RWPE2 (cell line): ENCODE results near the gene URM1.

Source experiments
- ATAC-seq: fragments of 200-7000 bp; cut with Tn5 transposase; 3 replicates; pipeline ENCODE4 v1.9.1; 2021; ENCODE audit warnings: low read depth
- DNase-seq: peaks from one replicate; pipeline ENCODE4 v3.0.0-alpha.2; 2020; ENCODE audit warnings: low spot score
- H3K27ac ChIP-seq: fragments of 450-650 bp; 2 replicates; pipeline ENCODE4 v1.5.1; 2017; ENCODE audit warnings: mild to moderate bottlenecking; ENCODE audit not compliant: poor library complexity, severe bottlenecking
- H3K27me3 ChIP-seq: fragments of 250-450 bp; sonication (Bioruptor Pico); 2 replicates; pipeline ENCODE4 v1.5.1; 2021; ENCODE audit warnings: mild to moderate bottlenecking, moderate library complexity; ENCODE audit not compliant: insufficient read depth, poor library complexity, severe bottlenecking
- H3K36me3 ChIP-seq: fragments of 250-450 bp; sonication (Bioruptor Pico); 2 replicates; pipeline ENCODE4 v1.5.1; 2020; ENCODE audit warnings: low read depth, mild to moderate bottlenecking, moderate library complexity
- H3K4me1 ChIP-seq: fragments of 250-450 bp; sonication (Bioruptor Pico); 2 replicates; pipeline ENCODE4 v1.5.1; 2021; ENCODE audit warnings: mild to moderate bottlenecking, moderate library complexity; ENCODE audit not compliant: insufficient read depth, poor library complexity, severe bottlenecking
- H3K4me3 ChIP-seq: fragments of 250-450 bp; sonication (Bioruptor Pico); 2 replicates; pipeline ENCODE4 v1.5.1; 2021; ENCODE audit warnings: mild to moderate bottlenecking, moderate library complexity; ENCODE audit not compliant: severe bottlenecking
- H3K9me3 ChIP-seq: fragments of 250-450 bp; sonication (Bioruptor Pico); 2 replicates; pipeline ENCODE4 v1.5.1; 2021; ENCODE audit warnings: mild to moderate bottlenecking, moderate library complexity; ENCODE audit not compliant: severe bottlenecking
- TF ChIP-seq, protein P1 (sequence below): fragments of 450-650 bp; IDR thresholded peaks from one replicate; pipeline ENCODE4 v1.5.1; 2017; ENCODE audit warnings: mild to moderate bottlenecking, moderate library complexity; ENCODE audit not compliant: poor library complexity, severe bottlenecking

Gene URM1

DNA sequence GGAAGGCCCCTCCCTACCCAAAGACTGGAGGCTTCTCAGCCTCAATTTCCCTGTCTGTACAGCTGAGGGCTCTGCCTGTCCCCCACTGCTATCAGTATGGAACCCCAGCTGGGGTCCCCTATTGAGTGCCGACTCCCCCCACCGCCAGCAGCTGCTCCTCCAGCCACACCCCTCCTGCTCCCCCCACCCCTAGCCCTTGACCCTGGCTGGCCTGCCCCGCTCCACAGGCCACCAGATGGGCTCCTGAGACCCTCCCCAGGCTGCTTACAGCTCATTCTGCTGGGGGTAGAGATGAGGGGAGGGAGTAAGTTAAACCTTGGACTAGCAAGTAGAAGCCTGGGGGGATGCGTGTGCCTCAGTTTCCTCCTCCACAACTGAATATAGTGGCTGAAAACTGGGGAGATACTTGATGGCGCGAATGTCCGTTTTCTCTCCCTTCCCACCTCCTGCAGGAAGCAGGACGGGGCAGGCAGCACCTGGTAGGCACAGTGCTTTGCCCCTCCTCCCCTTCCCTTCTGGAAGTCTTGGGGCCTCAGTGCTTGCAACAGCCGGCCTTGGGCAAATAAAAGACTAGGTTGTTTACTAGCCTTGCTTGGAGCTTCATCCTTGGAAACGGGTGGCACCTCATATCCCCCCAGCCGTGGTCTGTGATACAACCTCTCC, 19.1 kb downstream of the URM1 start:
- ATAC-seq (no peak), DNase-seq (no peak)
- H3K4me1 ChIP-seq, result no peaks in the 10 kb centered on the region
- no peaks in the 10 kb centered on the region for H3K27me3 ChIP-seq
- H3K9me3 ChIP-seq, result no peaks in the 10 kb centered on the region
- H3K36me3 ChIP-seq, result peaks cover 10% of the 10 kb centered on the region
- H3K27ac ChIP-seq, result no peak overlapping the region
- TF ChIP-seq, protein P1, sequence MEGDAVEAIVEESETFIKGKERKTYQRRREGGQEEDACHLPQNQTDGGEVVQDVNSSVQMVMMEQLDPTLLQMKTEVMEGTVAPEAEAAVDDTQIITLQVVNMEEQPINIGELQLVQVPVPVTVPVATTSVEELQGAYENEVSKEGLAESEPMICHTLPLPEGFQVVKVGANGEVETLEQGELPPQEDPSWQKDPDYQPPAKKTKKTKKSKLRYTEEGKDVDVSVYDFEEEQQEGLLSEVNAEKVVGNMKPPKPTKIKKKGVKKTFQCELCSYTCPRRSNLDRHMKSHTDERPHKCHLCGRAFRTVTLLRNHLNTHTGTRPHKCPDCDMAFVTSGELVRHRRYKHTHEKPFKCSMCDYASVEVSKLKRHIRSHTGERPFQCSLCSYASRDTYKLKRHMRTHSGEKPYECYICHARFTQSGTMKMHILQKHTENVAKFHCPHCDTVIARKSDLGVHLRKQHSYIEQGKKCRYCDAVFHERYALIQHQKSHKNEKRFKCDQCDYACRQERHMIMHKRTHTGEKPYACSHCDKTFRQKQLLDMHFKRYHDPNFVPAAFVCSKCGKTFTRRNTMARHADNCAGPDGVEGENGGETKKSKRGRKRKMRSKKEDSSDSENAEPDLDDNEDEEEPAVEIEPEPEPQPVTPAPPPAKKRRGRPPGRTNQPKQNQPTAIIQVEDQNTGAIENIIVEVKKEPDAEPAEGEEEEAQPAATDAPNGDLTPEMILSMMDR, result no peak
- H3K4me3 ChIP-seq, result no peak overlapping the region

DNA sequence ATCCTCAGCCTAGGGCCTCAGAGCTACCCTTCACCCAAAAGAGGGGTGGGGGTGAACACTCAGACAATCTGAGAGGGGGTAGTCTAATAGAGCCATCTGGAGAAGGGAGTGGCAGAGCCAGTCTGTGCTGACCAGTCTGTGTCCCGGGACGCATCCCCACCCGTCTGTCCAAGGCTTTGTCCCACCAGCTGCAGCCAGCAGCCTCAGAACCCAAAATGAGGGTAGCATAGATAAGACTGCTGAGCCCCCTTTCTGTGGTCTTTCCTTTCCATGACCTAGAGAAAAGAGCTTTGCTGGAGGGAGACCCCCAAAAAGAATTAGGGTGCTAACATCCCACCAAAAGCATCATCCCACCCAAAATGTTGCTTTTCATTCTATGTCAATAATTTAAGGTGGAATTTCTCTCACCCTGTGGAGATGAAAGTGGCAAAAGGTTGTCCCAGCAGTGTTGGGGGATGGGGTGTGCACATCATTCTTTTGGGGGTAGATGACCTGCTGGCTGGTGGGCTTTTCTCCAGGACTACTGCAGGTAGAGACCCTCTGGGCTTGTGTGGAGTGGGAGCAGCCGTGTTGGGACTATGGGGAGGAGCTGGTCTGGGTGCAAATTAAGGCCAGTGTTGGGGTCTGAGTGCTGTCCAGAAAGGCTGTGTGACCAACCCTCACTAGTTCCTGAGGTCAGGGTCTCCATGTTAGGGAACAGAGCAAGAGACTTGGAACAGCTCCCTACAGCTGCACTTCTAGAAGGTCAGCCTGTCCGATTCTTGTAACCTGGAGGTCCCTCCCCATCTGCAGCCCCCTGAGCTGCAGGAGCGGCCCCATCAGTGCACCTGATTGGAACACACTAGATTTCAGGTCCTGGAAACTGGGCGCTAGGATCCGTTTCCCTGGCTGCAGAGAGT, 19.9 kb downstream of the URM1 start:
- Histone ChIP-seq H3K27ac (no peak overlapping the region), H3K4me3 (no peak overlapping the region), H3K36me3 (peaks cover 10% of the 10 kb centered on the region), H3K27me3 (no peaks in the 10 kb centered on the region), H3K4me1 (no peaks in the 10 kb centered on the region), H3K9me3 (no peaks in the 10 kb centered on the region)
- no peak for ATAC-seq
- TF ChIP-seq, protein P1, result no peak
- no peak for DNase-seq

- TF ChIP-seq, protein P1, result no peak
- no peaks in the 10 kb centered on the region for H3K4me1 ChIP-seq
- H3K9me3 ChIP-seq, result no peaks in the 10 kb centered on the region
- peaks cover 10% of the 10 kb centered on the region; the same call in 1 of the 2 replicates for H3K36me3 ChIP-seq
- DNase-seq (no peak), ATAC-seq (no peak)
- peaks cover 5% of the 10 kb centered on the region for H3K27me3 ChIP-seq
- H3K4me3 ChIP-seq, result no peak overlapping the region
- H3K27ac ChIP-seq, result no peak overlapping the region
Observed at GRCh38 chr9:128391956-128392301, 20.8 kb downstream of the URM1 start.

DNA sequence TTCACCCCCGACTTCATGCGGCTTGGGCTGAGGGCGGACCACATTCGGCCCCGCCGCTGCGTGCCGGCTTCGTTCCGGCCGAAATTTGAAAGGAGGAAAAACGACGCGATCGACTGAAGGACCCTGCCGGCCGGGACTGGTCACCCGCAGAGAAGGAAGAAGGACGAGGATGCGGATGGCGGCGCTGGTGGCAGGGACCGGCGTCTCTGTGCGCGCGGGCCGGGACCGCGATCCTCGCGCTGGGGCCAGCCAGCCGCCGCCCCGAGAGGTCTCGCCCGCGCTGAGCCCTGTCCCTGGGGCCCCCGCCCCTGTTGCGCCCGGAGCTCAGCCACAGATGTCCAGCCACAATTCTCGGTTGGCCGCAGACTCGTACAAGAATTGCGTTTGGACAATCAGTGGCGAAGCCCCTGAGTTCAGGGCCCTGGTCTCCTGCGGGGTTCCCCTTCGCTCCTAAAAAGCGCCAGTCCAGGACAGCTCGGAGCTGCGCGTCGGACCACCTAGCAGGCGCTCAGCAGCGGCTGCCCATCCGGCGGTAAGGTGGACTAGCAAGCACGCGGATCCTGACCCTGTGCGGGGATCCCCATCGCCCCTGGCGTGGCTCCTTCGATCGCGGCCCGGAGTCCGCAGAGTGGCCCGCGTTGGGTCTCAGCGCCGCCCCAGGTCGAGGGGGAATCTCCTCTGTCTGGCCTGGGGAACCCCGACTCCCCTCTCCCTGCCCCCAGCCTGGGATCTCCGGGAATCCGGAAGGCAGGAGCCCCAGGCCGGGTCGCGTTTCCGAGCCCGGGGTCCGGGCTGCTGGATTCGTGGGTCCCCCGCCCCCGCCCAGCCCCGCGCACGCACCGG, 21.3 kb downstream of the URM1 start:
- no peaks in the 10 kb centered on the region for H3K9me3 ChIP-seq
- H3K27ac ChIP-seq, result no peak overlapping the region
- ATAC-seq (no peak), DNase-seq (no peak)
- H3K4me3 ChIP-seq, result no peak overlapping the region
- H3K27me3 ChIP-seq, result peaks cover 11% of the 10 kb centered on the region
- peaks cover 7% of the 10 kb centered on the region; the same call in 1 of the 2 replicates for H3K36me3 ChIP-seq
- TF ChIP-seq, protein P1, result no peak
- no peaks in the 10 kb centered on the region for H3K4me1 ChIP-seq
